Ramos (cell line): ENCODE measurements around the gene PLET1.

Experiments used
- in situ Hi-C: fragments of 300-500 bp; cut with MboI; formaldehyde crosslinking; loops from one replicate; pipeline ENCODE4 v1.14.3; 2022; ENCODE audit warnings: low sequenced_read_pairs; ENCODE audit not compliant: unreplicated experiment

Gene PLET1

GRCh38 chr11:112249871-112250610 lies 10.6 kb downstream of the PLET1 start:
- in situ Hi-C loops: no loop called here

GRCh38 chr11:112248201-112248600 lies 12.5 kb downstream of the PLET1 start:
- in situ Hi-C loops: no loop called here

GRCh38 chr11:112247201-112247600 lies 13.5 kb downstream of the PLET1 start:
- in situ Hi-C loops: no loop called here

GRCh38 chr11:112241486-112241885 lies 19.2 kb downstream of the PLET1 start:
- in situ Hi-C loops: no loop called here

GRCh38 chr11:112238041-112238440 lies 22.6 kb downstream of the PLET1 start:
- in situ Hi-C loops: no loop called here

- in situ Hi-C loops: no loop called here
Measured at GRCh38 chr11:112237451-112237850, 23.2 kb downstream of the PLET1 start.

GRCh38 chr11:112235750-112236390 lies 24.8 kb downstream of the PLET1 start:
- in situ Hi-C loops: no loop called here

GRCh38 chr11:112231952-112232351 lies 28.7 kb downstream of the PLET1 start:
- in situ Hi-C loops: no loop called here

- in situ Hi-C loops: no loop called here
Measured at GRCh38 chr11:112229746-112230433, 30.8 kb downstream of the PLET1 start.

- in situ Hi-C loops: no loop called here
Measured at GRCh38 chr11:112229159-112229558, 31.5 kb downstream of the PLET1 start.

- in situ Hi-C loops: no loop called here
Measured at GRCh38 chr11:112228706-112229105, 32.0 kb downstream of the PLET1 start.

GRCh38 chr11:112227471-112227870 lies 33.2 kb downstream of the PLET1 start:
- in situ Hi-C loops: no loop called here

- in situ Hi-C loops: no loop called here
Measured at GRCh38 chr11:112226831-112227401, 33.7 kb downstream of the PLET1 start.

GRCh38 chr11:112226062-112226830 lies 34.4 kb downstream of the PLET1 start, which contains the start of gene PTS:
TSS of gene PTS (plus strand) at chr11:112226428. CDS start at chr11:112226444, 16 bp downstream.
- in situ Hi-C loops: no loop called here

GRCh38 chr11:112225753-112226061 lies 35.0 kb downstream of the PLET1 start:
- in situ Hi-C loops: no loop called here

GRCh38 chr11:112223754-112224532 lies 36.7 kb downstream of the PLET1 start:
- in situ Hi-C loops: loop anchor here (5.0 to 25.0 kb wide), 3 partner anchors 58 to 1063 kb away; no protein-coding TSS in a partner anchor

- in situ Hi-C loops: loop anchor here (5.0 to 25.0 kb wide), 3 partner anchors 59 to 1064 kb away; no protein-coding TSS in a partner anchor
Measured at GRCh38 chr11:112223121-112223520, 37.5 kb downstream of the PLET1 start.

- in situ Hi-C loops: loop anchor here (5.0 to 25.0 kb wide), 3 partner anchors 60 to 1065 kb away; no protein-coding TSS in a partner anchor
Measured at GRCh38 chr11:112222303-112222702, 38.4 kb downstream of the PLET1 start.

GRCh38 chr11:112221274-112221835 lies 39.3 kb downstream of the PLET1 start:
- in situ Hi-C loops: loop anchor here (5.0 to 25.0 kb wide), 3 partner anchors 61 to 1066 kb away; no protein-coding TSS in a partner anchor
